Measurements from ENCODE around the gene NRG3.

NRG3 gene

DNA sequence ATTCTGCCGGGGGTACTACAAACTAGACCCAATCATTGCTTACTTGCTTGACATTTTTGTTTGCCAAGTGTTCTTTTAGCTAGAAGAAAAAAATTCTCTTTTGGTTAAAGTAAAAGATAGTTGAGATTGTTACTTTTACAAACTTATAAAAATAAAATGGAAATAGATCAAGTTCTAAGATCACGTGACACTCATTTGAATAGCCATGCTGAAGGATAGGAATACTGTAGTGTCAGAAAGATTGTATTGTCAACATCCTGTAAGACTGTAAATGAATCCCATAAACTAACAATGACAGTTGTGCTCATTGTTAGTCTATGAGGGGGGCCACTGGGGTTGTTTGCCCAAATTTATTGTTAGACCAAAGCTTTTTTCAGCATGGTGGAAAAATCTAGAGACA is 10.5 kb downstream of the NRG3 start:
- no peak for DNase-seq

DNA sequence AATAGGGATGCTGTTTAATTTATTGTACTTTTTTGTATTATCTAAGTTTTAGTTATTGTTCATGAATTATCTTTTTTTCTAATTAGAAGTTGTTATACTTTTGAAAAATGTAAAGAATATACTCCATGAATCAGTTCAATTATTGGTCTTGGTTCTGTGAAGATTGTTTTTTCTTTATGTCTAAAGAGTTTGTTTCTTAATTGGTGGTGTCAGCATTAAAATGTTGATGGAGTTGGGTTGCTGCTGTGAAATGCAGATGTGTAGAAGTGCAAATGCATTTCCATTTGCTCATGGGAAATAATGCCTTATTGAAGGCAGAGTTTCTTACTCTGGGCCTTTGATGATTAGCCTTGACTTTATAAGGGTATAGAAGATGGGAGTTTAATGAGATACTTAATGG is 11.9 kb downstream of the NRG3 start:
- no peak for DNase-seq

DNA sequence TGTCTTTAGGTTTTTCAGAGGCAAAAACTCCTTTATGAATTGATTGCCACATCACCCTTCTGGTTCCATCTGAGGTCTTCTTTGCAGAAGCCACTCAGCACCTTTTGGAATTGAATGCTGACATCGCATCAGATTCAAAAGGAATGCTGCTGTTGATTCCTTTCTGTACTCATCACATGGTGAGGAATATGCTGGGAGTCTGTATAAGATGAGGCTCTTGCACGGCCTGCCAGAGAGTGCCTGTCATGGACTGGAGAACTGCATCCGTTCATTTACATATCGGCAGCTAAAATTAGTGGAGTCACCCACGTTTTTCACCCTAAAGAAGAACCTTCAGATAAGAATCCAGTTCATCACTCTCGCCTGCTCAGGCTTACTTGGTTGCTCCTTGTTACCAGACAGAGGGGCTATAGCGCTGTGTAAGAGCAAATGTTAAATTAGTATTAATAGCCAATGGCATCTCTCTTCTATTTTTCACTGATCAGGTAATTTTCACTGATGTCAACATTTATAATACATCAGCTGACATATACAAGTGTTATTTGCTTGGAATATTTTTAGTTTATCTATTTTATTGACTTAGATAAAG is 14.3 kb downstream of the NRG3 start:
- no peak for DNase-seq

DNA sequence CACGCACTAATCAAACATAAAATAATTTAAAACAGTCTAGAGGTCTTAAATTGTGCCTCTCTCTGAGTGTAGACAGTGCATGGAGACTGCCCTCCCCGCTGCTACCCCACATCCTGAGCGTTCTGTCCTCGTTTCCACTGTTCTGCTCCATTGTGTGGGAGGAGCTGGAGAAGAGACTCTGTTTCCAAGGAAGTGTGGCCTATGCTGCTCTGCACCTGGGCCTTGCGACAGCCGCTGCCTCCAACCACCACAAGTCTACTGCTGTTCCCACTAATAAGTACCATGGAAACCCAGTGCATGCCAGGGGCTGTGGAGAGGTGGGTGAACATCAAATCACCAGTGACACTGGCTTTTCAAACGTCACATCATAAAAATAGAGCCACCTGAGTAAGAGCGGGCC is 19.6 kb downstream of the NRG3 start:
- no peak for DNase-seq

DNA sequence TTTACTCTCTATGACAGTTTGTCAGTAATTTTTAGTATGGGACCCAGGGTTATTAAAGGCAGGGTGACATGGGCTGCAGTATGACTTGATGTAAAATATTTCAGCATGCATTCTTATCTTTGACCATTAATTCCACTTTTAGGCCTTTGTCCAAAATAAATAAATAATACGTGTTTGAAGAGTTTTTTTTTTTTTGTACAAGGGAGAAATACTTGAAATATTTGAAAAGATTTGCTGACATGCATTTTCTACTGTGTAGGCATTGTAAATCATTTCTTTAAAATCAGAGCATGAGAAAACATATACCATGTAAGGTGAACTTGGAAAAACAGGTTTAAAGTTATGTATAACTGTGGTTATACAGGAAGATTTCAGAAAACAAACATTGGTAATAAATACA is 23.5 kb downstream of the NRG3 start:
- no peak for DNase-seq

DNA sequence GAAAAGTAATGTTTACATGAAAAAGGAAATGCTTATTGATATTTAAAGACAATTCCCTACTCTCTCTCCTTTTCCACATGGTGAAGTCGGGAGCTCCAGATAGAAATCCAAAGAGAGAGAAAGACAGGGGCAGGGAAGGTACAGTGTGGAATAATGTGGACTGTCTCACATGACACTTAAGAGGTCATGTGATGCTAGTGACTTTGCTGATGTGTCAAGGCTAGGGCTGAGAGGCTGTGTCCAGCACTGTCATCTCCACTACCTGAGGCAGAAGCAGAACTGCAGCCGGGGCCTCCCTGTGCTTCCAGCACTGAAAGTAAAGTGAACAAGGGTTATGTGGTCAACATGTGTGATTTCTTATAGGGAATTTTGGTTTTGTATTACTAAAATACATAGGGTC is 26.0 kb downstream of the NRG3 start:
- DNase-seq, result no peak

DNA sequence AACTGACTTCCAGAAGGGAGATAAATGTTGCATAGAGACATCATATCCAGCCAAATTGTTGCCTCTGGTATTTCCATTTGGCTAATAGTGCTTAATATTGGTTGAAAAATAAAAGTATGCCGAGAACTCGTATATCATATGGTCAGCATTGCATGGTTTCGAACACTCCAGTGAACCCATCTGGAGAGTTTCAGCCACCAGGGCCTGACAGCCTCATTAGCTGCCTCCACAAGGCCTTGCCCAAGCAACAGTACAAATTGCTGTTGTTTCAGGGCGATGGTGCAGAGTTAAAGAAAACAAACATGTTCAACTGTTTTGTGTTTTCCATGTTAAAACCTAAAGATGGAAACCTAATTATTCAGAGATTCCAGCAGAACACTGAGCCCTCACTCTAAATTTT is 28.5 kb downstream of the NRG3 start:
- no peak for DNase-seq

DNA sequence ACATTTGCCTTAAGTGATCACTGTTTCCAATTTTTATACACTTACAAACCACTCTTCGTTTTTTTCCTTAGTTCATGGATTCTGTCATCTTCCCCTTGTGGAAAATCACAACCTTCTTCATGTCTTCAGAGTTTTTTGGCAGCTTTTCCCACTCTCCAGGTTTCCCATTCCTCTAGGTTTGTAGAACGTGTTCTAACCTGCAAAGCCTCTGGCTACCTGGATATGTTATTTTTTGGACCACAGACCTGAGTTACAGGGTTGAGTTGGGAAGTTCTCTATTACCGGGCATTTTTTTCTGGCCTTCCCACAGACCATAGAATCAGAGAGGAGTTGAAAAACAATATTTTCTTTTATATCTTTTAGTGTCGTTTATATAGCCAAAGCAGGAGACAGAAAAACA is 30.2 kb downstream of the NRG3 start:
- no peak for DNase-seq

DNA sequence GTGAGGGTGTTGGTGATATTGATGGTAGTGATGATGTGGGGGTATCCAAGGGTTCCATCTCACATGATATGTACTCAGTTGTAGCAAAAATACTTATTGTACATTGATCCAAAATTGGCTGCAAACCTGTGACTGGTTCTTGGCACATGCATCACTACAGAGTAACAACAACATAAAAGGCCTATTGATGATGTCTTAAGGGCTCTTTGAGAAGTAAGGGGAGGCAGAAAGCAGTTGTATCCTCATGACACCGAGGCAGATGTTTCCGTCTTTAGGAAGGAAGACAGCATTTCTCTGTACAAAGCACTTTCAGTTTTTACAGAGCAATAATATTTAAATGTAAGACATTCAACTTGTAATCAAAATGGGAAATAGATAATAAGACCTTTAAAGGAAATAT is 34.5 kb downstream of the NRG3 start:
- no peak for DNase-seq

DNA sequence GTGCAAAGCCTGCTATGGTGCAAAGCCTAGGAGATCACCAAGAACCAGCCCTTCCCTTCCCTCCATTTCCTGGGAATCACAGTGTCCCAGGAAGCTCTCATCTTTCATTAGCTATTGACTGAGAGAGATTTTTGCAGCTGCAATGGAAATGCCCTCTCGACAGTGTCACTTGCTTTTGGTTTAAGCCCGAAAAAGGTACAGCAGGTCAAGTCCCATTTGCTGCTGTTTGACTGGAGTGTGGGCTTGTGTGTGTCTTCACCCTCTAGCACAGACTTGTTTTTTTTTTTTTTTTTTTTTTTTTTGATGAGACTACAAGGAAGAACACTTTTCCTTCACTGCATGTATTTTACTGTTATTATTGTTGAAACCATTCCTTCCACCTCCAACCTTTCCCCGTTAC is 36.3 kb downstream of the NRG3 start:
- DNase-seq, result no peak

DNA sequence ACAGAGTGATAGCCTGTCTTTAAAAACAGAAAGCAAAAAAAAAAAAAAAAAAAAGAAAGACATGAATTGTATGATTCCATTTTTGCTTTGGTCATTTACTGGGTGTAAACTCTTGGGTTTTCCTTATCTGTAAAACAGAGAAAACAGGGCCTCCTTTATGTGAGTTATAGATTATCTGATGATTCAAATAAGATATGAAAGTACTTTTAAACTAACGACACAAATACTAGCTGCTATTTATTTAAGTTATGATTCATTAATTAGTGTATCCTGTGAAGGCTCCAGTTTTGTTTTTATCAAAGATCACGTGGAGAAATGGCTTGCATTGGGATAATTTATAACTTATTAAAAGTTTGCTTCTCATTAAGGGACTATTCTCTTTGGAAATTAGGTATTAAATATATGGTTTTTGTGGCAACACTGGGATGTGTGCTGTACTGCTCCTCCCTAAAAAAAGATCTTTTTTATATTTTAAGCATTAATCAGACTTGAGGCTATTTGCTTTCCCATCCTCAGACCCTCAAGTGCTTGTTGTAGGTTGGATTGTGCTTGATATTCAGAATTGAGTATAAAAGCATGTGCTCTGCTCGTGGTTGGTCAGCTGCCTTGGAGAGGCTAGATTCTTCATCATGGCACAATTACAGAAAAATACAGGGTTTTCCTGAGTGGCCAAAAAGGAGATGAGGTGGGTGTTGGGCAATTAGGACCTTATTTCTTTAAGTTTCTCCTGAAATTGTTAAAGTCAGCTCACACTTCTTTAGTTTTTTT is 39.9 kb downstream of the NRG3 start:
- no peak for DNase-seq

DNA sequence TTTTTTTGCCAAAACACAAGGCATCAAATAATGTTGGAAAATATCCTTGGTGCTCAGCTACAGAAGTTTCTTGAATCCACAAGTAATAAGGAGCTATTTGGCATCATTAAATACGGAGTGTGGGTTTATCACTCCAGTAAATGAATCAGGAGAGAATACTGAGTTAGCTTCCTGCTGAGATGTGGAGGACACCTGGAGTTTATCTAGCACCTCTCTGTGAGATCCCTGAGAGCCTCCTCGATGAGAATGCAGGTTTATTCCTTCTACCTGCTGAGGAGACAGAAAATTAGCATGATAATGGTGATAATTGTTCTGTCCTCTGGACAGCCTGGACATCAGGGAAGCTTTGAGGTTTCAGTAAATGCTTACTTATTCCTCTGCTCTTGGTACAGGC is 40.5 kb downstream of the NRG3 start:
- no peak for DNase-seq

DNA sequence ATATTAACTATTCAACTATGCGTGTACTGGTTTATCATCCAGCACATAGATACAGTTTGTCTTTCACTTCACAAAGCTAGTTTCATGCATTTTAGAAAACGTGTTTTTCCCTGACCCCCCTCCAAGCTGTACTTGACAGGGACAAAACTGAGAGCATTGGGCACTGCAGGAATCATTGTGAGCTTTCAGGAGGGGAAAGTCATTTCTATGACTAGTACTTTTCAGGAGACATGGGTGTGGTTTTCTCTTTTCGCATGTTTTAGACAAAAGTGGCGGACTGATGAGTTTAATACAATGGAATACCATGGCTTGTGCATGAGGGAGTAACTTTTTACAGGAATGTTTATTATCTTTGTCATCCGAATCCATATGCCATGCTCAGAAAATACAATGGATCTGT is 42.7 kb downstream of the NRG3 start:
- DNase-seq, result no peak

DNA sequence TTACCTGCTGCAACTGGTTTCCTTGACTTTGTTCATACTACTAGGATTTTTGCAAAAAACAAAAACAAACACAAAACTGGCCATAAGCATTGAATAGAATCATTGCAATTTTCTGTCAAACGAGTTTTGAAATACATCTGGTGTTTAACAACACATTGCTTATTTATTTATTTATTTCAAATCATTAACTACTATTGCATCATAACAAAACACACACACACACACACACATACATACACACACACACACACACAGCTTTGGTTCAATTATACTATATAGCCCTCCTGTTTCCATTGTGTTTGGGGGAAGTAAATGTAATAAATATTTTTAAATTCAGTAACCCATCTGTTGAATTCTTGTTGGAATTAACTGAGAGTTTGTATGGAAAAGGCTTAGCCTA is 43.8 kb downstream of the NRG3 start:
- no peak for DNase-seq

DNA sequence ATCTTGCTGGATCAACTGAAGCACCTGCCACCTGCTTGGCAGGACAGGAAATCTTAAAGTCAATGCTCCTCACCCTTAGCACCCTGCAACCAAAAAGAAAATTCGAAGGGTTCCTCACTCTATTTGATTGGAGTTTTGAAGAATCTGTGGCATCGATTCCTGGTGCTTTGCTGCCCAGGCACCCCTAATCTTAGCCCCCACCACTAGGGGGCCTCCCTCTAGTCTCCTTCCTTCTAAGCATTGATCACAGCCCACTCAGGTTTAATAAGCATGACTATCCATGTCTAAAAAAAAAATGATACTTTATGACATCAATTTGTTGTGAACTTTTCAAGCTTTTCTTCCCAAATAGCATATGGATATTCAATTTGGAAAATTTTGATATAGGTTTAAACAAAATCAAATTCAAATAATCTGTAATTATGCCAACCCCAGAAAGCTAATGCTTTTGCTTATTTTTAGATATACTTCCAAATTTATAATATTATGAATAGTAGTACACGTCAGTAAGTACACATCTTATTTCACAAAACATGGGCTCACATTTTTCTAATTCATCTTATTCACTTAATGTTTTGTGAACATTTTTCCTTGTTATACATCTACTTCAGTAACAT is 45.3 kb downstream of the NRG3 start:
- no peak for DNase-seq

DNA sequence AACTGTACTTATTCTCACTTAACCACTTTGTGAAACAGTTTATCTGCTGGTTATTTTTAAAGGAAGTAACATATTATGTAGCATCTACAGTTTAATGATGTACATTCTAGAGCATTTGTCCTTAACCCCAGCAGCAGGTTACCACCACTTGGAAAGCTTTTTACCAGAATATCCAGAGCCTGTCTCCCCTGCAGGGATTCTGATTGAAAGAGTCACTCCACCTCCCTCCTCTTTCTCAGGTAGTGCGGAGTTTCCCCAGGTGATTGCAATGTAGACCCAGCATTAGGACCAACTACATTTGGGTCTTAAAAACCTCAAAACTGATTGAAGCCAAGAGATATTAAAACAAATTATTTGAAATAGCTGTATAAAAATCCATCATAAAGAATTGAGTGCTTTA is 53.1 kb downstream of the NRG3 start:
- no peak for DNase-seq

DNA sequence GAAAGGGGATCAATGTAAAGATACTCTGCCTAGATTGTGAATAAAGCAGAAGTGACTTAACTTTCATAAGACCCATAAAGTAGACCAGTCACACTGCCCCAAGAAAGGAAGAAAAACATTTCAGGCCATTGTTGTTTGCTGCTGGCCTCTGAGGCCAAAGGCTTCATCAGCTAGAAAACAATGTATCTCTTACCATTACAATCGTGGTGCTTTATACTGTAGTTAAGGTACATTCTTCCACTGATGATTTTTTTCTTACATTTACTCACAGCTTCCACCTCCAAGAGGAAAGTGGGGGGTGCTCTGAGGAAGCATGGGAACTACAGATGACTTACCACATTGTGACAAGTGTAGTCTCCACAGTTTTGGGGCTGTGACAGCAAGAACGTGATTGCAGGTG is 68.6 kb downstream of the NRG3 start:
- DNase-seq, result no peak

DNA sequence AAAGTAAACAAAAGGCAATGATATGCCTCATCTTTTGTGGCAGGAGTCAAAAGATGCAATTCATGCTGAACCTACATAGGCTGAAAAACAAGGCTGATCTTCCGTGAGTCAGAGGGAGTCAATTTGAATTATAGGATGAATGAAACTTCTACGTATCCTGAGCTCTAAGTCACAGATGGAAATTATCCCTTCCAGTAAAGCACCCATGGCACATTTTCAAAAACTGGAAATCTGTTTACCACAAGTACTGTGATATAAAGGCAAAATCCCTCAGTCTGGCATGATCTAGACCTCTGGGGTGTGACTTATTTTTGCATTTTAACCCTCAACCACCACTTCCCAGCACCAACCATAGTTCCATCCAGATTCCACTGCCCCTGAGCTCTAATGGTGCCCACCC is 69.6 kb downstream of the NRG3 start:
- no peak for DNase-seq

DNA sequence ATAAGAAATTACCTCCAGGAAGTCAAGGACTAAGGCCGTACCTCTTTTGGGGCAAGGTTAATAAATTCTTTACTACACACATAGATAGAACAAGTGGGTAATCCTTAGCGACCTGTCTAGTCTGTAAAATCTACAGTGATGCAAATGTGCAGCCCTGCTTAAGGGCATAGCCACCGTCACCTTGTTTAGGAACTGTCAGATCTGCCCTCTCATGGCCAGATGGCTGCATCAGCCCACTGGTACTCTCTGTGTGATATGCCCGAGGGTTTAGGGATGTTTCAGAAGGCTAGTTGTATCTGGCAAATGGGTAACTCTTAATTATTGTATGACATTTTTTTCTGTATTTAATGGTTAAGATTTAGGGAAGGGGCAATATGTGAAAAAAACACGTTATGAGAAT is 74.3 kb downstream of the NRG3 start:
- no peak for DNase-seq

DNA sequence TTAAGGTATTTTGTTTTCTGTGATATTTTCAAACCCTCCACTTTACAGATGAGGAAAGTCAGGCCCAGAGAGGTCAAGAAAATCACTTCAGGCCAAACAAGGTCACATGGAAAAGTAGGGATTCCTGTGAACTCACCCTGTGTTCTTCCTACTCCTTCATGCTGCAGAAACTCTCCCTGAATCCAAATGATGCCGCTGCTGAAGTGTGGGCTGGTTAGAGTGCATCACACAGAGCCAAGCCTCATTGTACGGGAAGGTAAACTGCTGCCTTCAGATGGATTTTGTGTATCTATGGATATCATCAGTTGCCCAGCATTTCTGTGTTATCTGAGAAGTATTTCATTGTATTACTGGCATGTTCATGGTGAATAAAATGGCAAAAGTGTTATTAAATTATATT is 75.4 kb downstream of the NRG3 start:
- DNase-seq, result no peak

DNA sequence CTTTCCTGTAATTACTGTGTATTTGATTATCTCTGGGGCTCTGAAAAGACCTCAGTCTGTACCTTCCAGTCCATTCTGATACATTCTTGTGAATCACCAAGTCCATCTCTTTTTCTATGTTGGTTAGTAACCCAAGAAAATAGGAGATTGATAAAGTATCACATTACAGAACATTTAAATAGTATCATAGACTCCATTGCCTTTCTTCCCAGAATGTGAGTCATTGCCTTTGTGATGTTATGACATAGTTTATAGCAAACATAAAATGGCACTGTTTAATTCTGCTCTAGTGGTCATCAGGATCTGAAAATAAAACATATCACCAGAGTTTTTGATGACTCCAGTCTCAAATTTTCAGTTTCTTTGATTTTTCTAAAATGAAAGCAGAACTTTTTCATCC is 78.4 kb downstream of the NRG3 start:
- no peak for DNase-seq

DNA sequence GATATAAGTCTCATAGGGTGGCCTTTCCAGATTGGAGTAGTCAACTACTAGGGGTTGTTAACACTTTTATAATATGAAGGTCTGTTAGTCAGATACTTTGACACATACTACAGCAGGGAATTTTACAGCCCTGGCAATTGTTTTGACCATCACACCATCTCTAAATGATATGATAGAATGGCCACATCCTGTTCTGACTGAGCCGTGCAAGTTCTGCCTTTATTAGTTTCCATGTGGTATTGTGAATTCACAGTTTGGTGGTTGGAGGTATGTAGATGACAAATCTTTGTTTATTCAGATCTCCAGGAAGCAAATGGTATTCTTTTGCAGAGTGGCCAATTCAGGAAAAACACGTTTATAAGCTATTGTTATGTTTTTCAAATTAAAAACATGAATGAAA is 83.0 kb downstream of the NRG3 start:
- DNase-seq, result no peak

DNA sequence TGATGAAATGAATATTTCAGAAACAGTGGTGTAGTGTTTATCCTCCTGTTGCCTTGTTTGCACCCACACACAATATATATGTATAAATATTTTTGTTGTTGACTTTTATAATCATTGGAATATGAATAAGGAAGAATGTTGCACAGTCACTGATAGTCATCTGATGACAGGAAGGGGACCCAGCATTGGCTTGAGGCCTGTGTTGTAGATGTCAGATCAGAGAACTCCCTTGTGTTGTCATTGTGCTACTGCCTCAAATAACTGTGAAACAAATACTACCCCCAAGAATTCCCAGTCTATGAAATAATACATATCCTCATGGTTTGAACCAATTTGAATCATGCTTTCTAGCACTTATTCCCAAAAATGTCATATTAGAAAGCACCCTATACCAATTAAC is 84.0 kb downstream of the NRG3 start:
- DNase-seq, result no peak

DNA sequence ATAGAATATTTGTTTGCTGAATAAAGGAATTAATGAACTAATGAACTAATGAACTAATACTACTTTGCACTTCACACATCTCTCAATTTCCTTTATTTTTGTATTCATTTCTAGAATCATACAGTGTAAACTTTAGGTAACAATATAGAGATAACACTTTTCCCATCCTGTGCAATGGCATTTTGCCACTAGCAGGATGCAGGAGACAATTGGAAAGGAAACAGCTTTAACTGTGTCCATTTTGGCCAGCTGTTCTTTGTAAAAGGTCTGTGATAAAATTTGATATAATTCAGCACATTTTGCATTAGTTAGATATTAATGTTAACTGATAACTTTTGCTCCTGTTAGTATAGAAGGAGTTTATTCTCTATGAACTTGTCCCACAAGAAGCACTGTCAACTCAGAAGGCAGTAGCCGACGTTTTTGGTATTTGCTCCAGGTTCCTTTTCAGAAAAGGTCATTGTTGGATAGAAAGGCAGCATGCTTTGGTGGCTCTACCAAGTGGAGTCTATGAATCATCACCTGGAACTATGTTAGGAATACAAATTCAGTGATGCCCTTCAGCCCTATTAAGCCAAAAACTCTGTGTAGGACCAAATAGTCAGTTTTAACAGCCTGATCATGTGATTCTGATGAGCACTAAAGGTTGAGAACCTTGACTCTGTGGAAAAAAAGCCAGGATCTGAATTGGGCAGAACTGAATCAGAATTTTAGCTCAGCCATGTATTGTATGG is 86.6 kb downstream of the NRG3 start:
- no peak for DNase-seq
